Esophagus squamous epithelium (tissue), 5 donors: ENCODE measurements around the gene PRAMEF15. TPM values are rescaled to one million over a fixed set of nuclear protein-coding genes. Genes with fewer than 3 reads are reported as not detected.
"Not testable (repeated sequence)": the region's sequence is repeated elsewhere in the genome, so short reads cannot be mapped to it uniquely, and the experiment has no call there.

Experiments
- DNase-seq: peaks from one replicate; lab custom pipeline; 2025; lab: John Stamatoyannopoulos, UW
- H3K27ac ChIP-seq, 4 donors: fragments of 200-600 bp; sonication (generic); one replicate each; pipeline ENCODE4 v1.5.1; 2016 to 2019; ENCODE audit warnings: mild to moderate bottlenecking in 1 of 4
- H3K27me3 ChIP-seq, 4 donors: fragments of 200-600 bp; sonication (generic); 1 replicate in 3 of 4; 2 replicates in 1 of 4; pipeline versions ENCODE4 v1.5.1 to v1.6.0; 2017 to 2021; ENCODE audit warnings: antibody characterized with exemption in 1 of 4
- H3K36me3 ChIP-seq, 3 donors: fragments of 200-600 bp; sonication (generic); one replicate each; pipeline ENCODE4 v1.5.1; 2016 to 2019
- H3K4me1 ChIP-seq, 3 donors: fragments of 200-600 bp; sonication (generic); one replicate each; pipeline ENCODE4 v1.5.1; 2017 to 2019
- H3K4me3 ChIP-seq, 4 donors: fragments of 200-600 bp; sonication (generic); 1 replicate in 3 of 4; 2 replicates in 1 of 4; pipeline ENCODE4 v1.5.1; 2016 to 2019; ENCODE audit warnings: mild to moderate bottlenecking in 2 of 4, moderate library complexity in 1 of 4
- H3K9me3 ChIP-seq, 3 donors: fragments of 200-600 bp; sonication (generic); one replicate each; pipeline ENCODE4 v1.5.1; 2016 to 2019
- WGBS, 2 donors: methylation state at CpG; one replicate each; pipeline ENCODE4 v1.1.5; 2018; 5-methylcytosine and 5-hydroxymethylcytosine counted together
- intact Hi-C: fragments of 100-400 bp; cut with DNase I; formaldehyde crosslinking; loops from one replicate; pipeline ENCODE4 v1.15.0; 2022
- total RNA-seq, 4 donors: library from RNA; depleted of rRNA; stranded (reverse); fragments of >200 nt; gene quantifications; one replicate each; pipeline ENCODE4 v1.1.0, GENCODE V29; 2016
- donor health status: DM: yes; HTN: yes; CAD: no.

PRAMEF15 gene
- not detected for total RNA-seq

GRCh38 chr1:13315281-13315680 lies at the start of gene PRAMEF15:
Gene PRAMEF15, plus strand, starts transcription at chr1:13315581. Its CDS starts 2,827 bp downstream, at chr1:13318408.
- WGBS, 2 donors: 40 to 50% methylated on average over 1 of the region's 4 CpGs
- H3K4me3 ChIP-seq, H3K4me1 ChIP-seq, H3K27me3 ChIP-seq, DNase-seq, H3K27ac ChIP-seq, intact Hi-C loops, H3K36me3 ChIP-seq, H3K9me3 ChIP-seq: not testable (repeated sequence)

GRCh38 chr1:13277016-13277415 lies 38.4 kb upstream of the PRAMEF15 start:
- H3K36me3 ChIP-seq, intact Hi-C loops, H3K4me3 ChIP-seq, H3K27ac ChIP-seq, H3K4me1 ChIP-seq, DNase-seq, H3K27me3 ChIP-seq, H3K9me3 ChIP-seq: not testable (repeated sequence)
- WGBS, 2 donors: 26% methylated on average over 3 of the region's 6 CpGs; no CpG with 5 or more reads in 1 of the 2 donors

GRCh38 chr1:13279617-13280016 lies 35.8 kb upstream of the PRAMEF15 start:
- H3K9me3 ChIP-seq, DNase-seq, H3K36me3 ChIP-seq, H3K4me1 ChIP-seq, H3K27ac ChIP-seq, intact Hi-C loops, H3K4me3 ChIP-seq, H3K27me3 ChIP-seq: not testable (repeated sequence)
- WGBS, 2 donors: 68 to 75% methylated on average over 2 to 3 of the region's 3 CpGs

DNA sequence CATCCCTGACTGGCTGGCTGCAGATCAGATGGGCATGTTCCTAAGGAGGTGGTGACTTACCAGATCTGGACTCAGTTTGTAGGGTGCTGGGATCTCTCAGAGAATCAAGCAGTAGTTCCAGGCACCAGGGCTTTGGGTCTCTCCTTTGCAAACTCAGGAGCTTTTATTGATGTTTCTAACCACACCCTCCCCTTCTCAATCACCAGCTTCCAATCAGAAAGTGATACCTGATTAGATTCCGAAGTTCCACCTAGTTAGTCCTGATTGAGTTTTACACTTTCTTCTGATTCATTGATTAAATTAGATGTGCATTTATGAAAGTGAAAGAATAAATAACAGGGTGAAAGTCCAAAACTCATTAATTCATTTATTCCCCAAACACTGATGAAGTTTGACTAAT lies 30.3 kb upstream of the PRAMEF15 start, which contains the start of gene PRAMEF8:
Gene PRAMEF8, minus strand, starts transcription at position 101 of the 400 bp plus-strand sequence. CDS start 1,046 bp downstream, outside the sequence.
- H3K9me3 ChIP-seq, H3K36me3 ChIP-seq, H3K27me3 ChIP-seq, H3K4me1 ChIP-seq, H3K4me3 ChIP-seq, H3K27ac ChIP-seq, DNase-seq, intact Hi-C loops: not testable (repeated sequence)
- no CpG with 5 or more reads among the region's 1 CpG for WGBS, 2 donors

GRCh38 chr1:13289030-13289429 lies 26.4 kb upstream of the PRAMEF15 start:
- DNase-seq, H3K27me3 ChIP-seq, H3K27ac ChIP-seq, H3K4me3 ChIP-seq, H3K36me3 ChIP-seq, H3K4me1 ChIP-seq, H3K9me3 ChIP-seq, intact Hi-C loops: not testable (repeated sequence)
- no CpG with 5 or more reads among the region's 3 CpGs for WGBS, 2 donors

GRCh38 chr1:13297216-13297931 lies 18.0 kb upstream of the PRAMEF15 start:
- H3K9me3 ChIP-seq, H3K27me3 ChIP-seq, H3K36me3 ChIP-seq, H3K4me3 ChIP-seq, H3K27ac ChIP-seq, H3K4me1 ChIP-seq, DNase-seq, intact Hi-C loops: not testable (repeated sequence)
- 59% methylated on average over 2 of the region's 5 CpGs; no CpG with 5 or more reads in 1 of the 2 donors for WGBS, 2 donors

DNA sequence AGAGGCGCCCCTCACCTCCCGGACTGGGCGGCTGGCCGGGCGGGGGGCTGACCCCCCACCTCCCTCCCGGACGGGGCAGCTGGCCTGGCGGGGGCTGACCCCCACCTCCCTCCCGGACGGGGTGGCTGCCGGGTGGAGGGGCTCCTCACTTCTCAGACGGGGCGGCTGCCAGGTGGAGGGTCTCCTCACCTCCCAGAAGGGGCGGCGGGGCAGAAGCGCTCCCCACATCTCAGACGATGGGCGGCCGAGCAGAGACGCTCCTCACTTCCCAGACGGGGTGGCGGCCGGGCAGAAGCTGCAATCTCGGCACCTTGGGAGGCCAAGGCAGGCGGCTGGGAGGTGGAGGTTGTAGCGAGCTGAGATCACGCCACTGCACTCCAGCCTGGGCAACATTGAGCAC lies 16.7 kb upstream of the PRAMEF15 start:
- H3K4me3 ChIP-seq, intact Hi-C loops, DNase-seq, H3K9me3 ChIP-seq, H3K36me3 ChIP-seq, H3K27ac ChIP-seq, H3K4me1 ChIP-seq, H3K27me3 ChIP-seq: not testable (repeated sequence)
- WGBS, 2 donors: no CpG with 5 or more reads among the region's 27 CpGs

DNA sequence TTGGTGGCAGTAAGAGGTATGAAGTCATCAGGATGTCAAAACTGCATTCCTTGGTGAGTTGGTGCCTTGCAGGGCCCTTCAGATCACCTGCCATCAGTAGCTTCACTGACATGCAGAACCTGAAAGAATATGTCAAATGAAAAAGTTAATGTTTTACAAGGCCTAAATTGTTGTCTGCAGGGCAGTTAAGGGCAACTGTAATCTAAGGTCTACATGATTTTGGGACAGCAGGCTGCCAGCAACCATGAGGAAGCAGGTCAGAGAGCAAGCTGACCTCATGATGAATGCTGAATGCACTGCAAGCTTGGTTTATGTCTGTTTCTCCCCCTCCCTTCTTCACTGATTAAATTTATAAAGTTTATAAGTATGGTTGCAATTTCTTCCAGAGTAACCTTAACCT lies 13.2 kb upstream of the PRAMEF15 start:
- H3K4me3 ChIP-seq, intact Hi-C loops, H3K27ac ChIP-seq, H3K36me3 ChIP-seq, H3K4me1 ChIP-seq, H3K27me3 ChIP-seq, DNase-seq, H3K9me3 ChIP-seq: not testable (repeated sequence)

DNA sequence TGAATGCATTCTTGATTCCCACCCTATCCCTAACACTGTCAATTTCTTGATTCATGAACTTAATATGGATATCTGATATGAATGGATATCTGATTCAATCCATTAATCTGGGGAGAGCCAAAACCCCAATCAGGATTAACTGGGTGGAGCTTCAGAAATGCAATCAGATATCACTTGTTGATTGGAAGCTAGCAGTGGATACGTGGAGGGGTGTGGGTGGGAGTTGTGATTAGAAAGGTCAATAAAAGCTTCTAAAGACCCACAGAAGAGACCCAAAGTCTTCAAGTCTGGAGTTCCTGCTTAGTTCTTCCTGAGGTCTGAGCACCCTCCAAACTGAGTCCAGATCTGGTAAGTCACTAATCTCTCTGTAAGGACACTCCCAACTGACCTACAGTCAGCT lies 12.1 kb upstream of the PRAMEF15 start, which contains the start of gene PRAMEF33:
Gene PRAMEF33, plus strand, starts transcription at position 301 of the 400 bp plus-strand sequence. CDS start 2,416 bp downstream, outside the sequence.
- H3K9me3 ChIP-seq, H3K36me3 ChIP-seq, H3K4me1 ChIP-seq, intact Hi-C loops, H3K27me3 ChIP-seq, DNase-seq, H3K27ac ChIP-seq, H3K4me3 ChIP-seq: not testable (repeated sequence)
- WGBS, 2 donors: no CpG with 5 or more reads among the region's 1 CpG

DNA sequence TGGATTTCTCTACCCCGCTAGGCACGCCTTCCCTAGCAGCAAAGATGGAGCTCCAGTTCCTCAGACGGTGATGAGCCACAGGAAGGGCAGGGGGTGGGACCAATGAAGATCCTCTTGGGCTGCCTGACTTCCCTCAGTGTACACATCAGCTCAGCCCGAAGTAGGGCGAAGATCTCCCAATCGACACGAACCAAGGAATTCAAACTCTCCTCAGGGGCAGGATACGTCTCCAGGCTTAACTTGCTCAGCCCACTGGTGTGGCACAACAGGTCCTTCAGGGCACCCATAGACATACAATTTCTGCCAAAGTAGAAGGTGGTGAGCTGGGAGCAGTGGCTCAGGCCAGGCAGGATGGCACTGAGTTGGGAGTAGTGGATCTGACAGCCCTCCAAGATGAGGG lies 27.1 kb downstream of the PRAMEF15 start:
- intact Hi-C loops, H3K4me3 ChIP-seq, DNase-seq, H3K27me3 ChIP-seq, H3K9me3 ChIP-seq, H3K27ac ChIP-seq, H3K4me1 ChIP-seq, H3K36me3 ChIP-seq: not testable (repeated sequence)
- WGBS, 2 donors: 60 to 81% methylated on average over 3 to 7 of the region's 8 CpGs

DNA sequence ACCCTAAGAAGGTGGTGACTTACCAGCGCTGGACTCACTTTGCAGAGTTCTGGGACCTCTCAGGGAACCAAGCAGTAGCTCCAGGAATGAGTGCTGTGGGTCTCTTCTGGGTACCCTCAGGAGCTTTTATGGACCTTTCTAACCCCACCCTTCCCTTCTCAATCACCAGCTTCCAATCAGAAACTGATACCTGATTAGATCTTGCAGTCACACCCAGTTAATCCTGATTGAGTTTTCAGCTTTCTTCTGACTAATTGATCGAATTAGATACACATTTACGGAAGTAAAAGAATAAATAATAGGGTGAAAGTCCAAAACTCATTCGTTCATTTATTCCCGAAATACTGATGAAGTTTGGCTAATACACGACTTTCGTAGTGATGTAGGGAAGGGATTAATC lies 31.7 kb downstream of the PRAMEF15 start, which contains the start of gene PRAMEF14:
Gene PRAMEF14, minus strand, starts transcription at position 101 of the 400 bp plus-strand sequence. CDS start 1,820 bp downstream, outside the sequence.
- WGBS, 2 donors: 73 to 77% methylated on average over 5 to 6 of the region's 7 CpGs
- H3K4me1 ChIP-seq, H3K4me3 ChIP-seq, H3K9me3 ChIP-seq, DNase-seq, H3K27me3 ChIP-seq, H3K36me3 ChIP-seq, intact Hi-C loops, H3K27ac ChIP-seq: not testable (repeated sequence)

- H3K27me3 ChIP-seq, H3K36me3 ChIP-seq, H3K27ac ChIP-seq, DNase-seq, H3K9me3 ChIP-seq, H3K4me3 ChIP-seq, H3K4me1 ChIP-seq, intact Hi-C loops: not testable (repeated sequence)
- WGBS, 2 donors: 95 to 97% methylated on average over 4 of the region's 8 CpGs
Observed at GRCh38 chr1:13353476-13353875, 38.1 kb downstream of the PRAMEF15 start.

GRCh38 chr1:13354475-13354874 lies 39.1 kb downstream of the PRAMEF15 start:
- WGBS, 2 donors: no CpG with 5 or more reads among the region's 9 CpGs
- H3K27me3 ChIP-seq, intact Hi-C loops, H3K4me3 ChIP-seq, H3K4me1 ChIP-seq, H3K36me3 ChIP-seq, H3K27ac ChIP-seq, H3K9me3 ChIP-seq, DNase-seq: not testable (repeated sequence)
